GM12878 (cell line): ENCODE data around the gene DUSP14.

Source experiments
- ATF3 ChIP-seq: IDR thresholded peaks from 2 replicates; pipeline ENCODE4 v1.6.1; 2011; ENCODE audit warnings: low read depth, mild to moderate bottlenecking, low read length, moderate library complexity, borderline replicate concordance; ENCODE audit errors: extremely low read depth
- CEBPB ChIP-seq, 2 experiments: fragments of 150-350 bp in 1 of 2; IDR thresholded peaks; 2 replicates each; pipeline ENCODE4 v1.6.1; 2012 to 2014; ENCODE audit warnings: low read depth in 2 of 2, low read length in 2 of 2, borderline replicate concordance in 1 of 2, inconsistent platforms in 1 of 2
- CTCF ChIP-seq, 3 experiments: IDR thresholded peaks in 2 of 3; conservative IDR thresholded peaks in 1 of 3; 2 replicates each; pipeline ENCODE4 v1.5.1; 2011; ENCODE audit warnings: low read depth in 3 of 3, low read length in 3 of 3, mild to moderate bottlenecking in 3 of 3, control low read depth in 2 of 3, moderate library complexity in 2 of 3, inconsistent platforms in 1 of 3, mixed read lengths in 1 of 3; ENCODE audit not compliant: control insufficient read depth in 2 of 3, insufficient read depth in 1 of 3; ENCODE audit errors: extremely low read depth in 1 of 3
- IKZF1 ChIP-seq: fragments of 450-650 bp; conservative IDR thresholded peaks from 2 replicates; pipeline ENCODE4 v1.6.1; 2017; ENCODE audit warnings: antibody characterized with exemption, mild to moderate bottlenecking
- IRF3 ChIP-seq: fragments of 450-650 bp; IDR thresholded peaks from 2 replicates; pipeline ENCODE4 v1.6.1; 2014; ENCODE audit warnings: mild to moderate bottlenecking
- JUND ChIP-seq: IDR thresholded peaks from 2 replicates; pipeline ENCODE4 v1.6.1; 2012; ENCODE audit warnings: low read depth, mild to moderate bottlenecking, low read length, improper control_type of control experiment, moderate library complexity
- MAX ChIP-seq: IDR thresholded peaks from 2 replicates; pipeline ENCODE4 v1.6.1; 2012; ENCODE audit warnings: low read depth, low read length, improper control_type of control experiment
- NR2C1 ChIP-seq: fragments of 450-650 bp; IDR thresholded peaks from 2 replicates; pipeline ENCODE4 v1.6.1; 2017; ENCODE audit warnings: antibody characterized with exemption, mild to moderate bottlenecking, moderate library complexity
- REST ChIP-seq: IDR thresholded peaks from 2 replicates; pipeline ENCODE4 v1.6.1; 2012; ENCODE audit warnings: mild to moderate bottlenecking, low read depth, low read length
- SMAD5 ChIP-seq: IDR thresholded peaks from 2 replicates; pipeline ENCODE4 v1.6.1; 2016; ENCODE audit warnings: antibody characterized with exemption, low read depth
- SMC3 ChIP-seq: IDR thresholded peaks from 2 replicates; pipeline ENCODE4 v1.6.1; 2011; ENCODE audit warnings: low read length, improper control_type of control experiment, borderline replicate concordance
- YY1 ChIP-seq: IDR thresholded peaks from 2 replicates; pipeline ENCODE4 v1.6.1; 2011; ENCODE audit warnings: low read depth, mild to moderate bottlenecking, low read length

- TF ChIP-seq IRF3 (no peak), YY1 (no peak), IKZF1 (no peak), CTCF (IDR thresholded peaks at IDR 0.05 in 2 of 3, conservative IDR thresholded peaks at IDR 0.05 in 1 of 3; ENCODE audit: control insufficient read depth in 2 of 3, extremely low read depth in 1 of 3, insufficient read depth in 1 of 3, low read depth in 3 of 3, low read length in 3 of 3) (no peak), CEBPB (IDR thresholded peaks at IDR 0.05; ENCODE audit: borderline replicate concordance in 1 of 2, low read depth in 2 of 2, low read length in 2 of 2) (no peak), SMAD5 (no peak), JUND (no peak), ATF3 (no peak), SMC3 (no peak), MAX (no peak), NR2C1 (no peak), REST (no peak)
Observed at GRCh38 chr17:37440424-37440823, 49.3 kb upstream of the DUSP14 start.
